ENCODE measurements around the gene EXOC3L1. TPM values are rescaled to one million over a fixed set of nuclear protein-coding genes. Genes with fewer than 3 reads are reported as not detected.

Gene EXOC3L1
- total and polyA plus RNA-seq, 2 of the 13 experiments (the other 11 are each of a cell fraction or from before 2014, with no cell fraction given), result 0.12 TPM; not detected in 1

GRCh38 chr16:67141391-67141790 lies 48.5 kb downstream of the EXOC3L1 start:
- WGBS (ENCODE audit: low lambda C conversion rate), result 95% methylated on average over 12 of the region's 13 CpGs
- CTCF ChIA-PET (ENCODE audit: low intra/inter-chr PET ratio, low total read pairs), result no interaction called here
- ATAC-seq, result no peak
- intact Hi-C loops (cut with micrococcal nuclease; ENCODE audit: unreplicated experiment) (no loop called here), in situ Hi-C loops (cut with HindIII; ENCODE audit: extremely low pct_ligation_motif_present, low pct_unique_long_range_greater_than_20kb) (no loop called here)
- Histone ChIP-seq H3K36me3 (replicated peaks in 1 of 2; ENCODE audit: control insufficient read depth in 1 of 2, insufficient read depth in 2 of 2, low read length in 2 of 2) (peaks cover 76 to 99% of the 10 kb centered on the region in 2 experiments), H3K9me3 (ENCODE audit: low read length) (no peaks in the 10 kb centered on the region), H3K4me3 (replicated peaks in 1 of 3; ENCODE audit: insufficient read depth in 1 of 3, low read depth in 2 of 3, low read length in 3 of 3) (no peak overlapping the region), H3K9ac (ENCODE audit: insufficient read depth, low read depth, low read length) (no peak overlapping the region), H2AFZ (ENCODE audit: low read length) (no peak overlapping the region), H4K20me1 (ENCODE audit: insufficient read depth, low read length) (no peaks in the 10 kb centered on the region), H3K4me2 (ENCODE audit: low read depth, low read length) (no peak overlapping the region), H3K27me3 (ENCODE audit: control insufficient read depth in 1 of 2, insufficient read depth in 2 of 2, low read length in 2 of 2) (no peaks in the 10 kb centered on the region), H3K27ac (ENCODE audit: extremely low read length, insufficient read depth, low read length) (no peak overlapping the region), H3K4me1 (ENCODE audit: insufficient read depth, low read length) (peaks cover 8% of the 10 kb centered on the region), H3K79me2 (ENCODE audit: insufficient read depth, low read length) (no peaks in the 10 kb centered on the region)
- TF ChIP-seq ZNF235 (CRISPR knock-in tag; IDR thresholded peaks at IDR 0.05; ENCODE audit: borderline replicate concordance) (no peak), HNRNPL (IDR thresholded peaks at IDR 0.05; ENCODE audit: low read depth, low read length) (0 out of 2 replicates have a peak, but pooled peaks have one; percentile 25), ZNF280B (CRISPR knock-in tag; IDR thresholded peaks at IDR 0.05; ENCODE audit: borderline replicate concordance) (peak; percentile 64; the same call in 1 of the 2 replicates), AGO2 (optimal IDR thresholded peaks at IDR 0.05; ENCODE audit: low read depth, low read length) (peak; percentile 94), XRCC5 (optimal IDR thresholded peaks at IDR 0.05; ENCODE audit: low read length) (no peak), AKAP8 (CRISPR knock-in tag; IDR thresholded peaks at IDR 0.05) (no peak), CC2D1A (CRISPR knock-in tag; IDR thresholded peaks at IDR 0.05) (no peak), ATF3 (CRISPR knock-in tag; IDR thresholded peaks at IDR 0.05) (no peak), MTA1 (CRISPR knock-in tag; IDR thresholded peaks at IDR 0.05; ENCODE audit: borderline replicate concordance) (peak; percentile 37; the same call in 1 of the 2 replicates), CREB1 (IDR thresholded peaks at IDR 0.05) (no peak), CREB1 (CRISPR knock-in tag; IDR thresholded peaks at IDR 0.05) (no peak), SATB2 (CRISPR knock-in tag; IDR thresholded peaks at IDR 0.05) (no peak), REL (CRISPR knock-in tag; conservative IDR thresholded peaks at IDR 0.05) (no peak)
- no peak for FAIRE-seq
- BruUV-seq (replicated peaks), result no TSS peak
- POLR2A ChIA-PET, result interaction anchor here (1.0 to 4.1 kb wide), 4 partner anchors 9 to 124 kb away, joined by 3 to 16 read pairs (median 4); partner anchors contain the start of gene B3GNT9
- DNase-seq (ENCODE audit: low spot score), result no peak

All from HepG2 (cell line).